ENCODE measurements around the gene GGT1.
"Not testable (repeated sequence)": the region's sequence is repeated elsewhere in the genome, so short reads cannot be mapped to it uniquely, and the experiment has no call there.

GGT1 gene

DNA sequence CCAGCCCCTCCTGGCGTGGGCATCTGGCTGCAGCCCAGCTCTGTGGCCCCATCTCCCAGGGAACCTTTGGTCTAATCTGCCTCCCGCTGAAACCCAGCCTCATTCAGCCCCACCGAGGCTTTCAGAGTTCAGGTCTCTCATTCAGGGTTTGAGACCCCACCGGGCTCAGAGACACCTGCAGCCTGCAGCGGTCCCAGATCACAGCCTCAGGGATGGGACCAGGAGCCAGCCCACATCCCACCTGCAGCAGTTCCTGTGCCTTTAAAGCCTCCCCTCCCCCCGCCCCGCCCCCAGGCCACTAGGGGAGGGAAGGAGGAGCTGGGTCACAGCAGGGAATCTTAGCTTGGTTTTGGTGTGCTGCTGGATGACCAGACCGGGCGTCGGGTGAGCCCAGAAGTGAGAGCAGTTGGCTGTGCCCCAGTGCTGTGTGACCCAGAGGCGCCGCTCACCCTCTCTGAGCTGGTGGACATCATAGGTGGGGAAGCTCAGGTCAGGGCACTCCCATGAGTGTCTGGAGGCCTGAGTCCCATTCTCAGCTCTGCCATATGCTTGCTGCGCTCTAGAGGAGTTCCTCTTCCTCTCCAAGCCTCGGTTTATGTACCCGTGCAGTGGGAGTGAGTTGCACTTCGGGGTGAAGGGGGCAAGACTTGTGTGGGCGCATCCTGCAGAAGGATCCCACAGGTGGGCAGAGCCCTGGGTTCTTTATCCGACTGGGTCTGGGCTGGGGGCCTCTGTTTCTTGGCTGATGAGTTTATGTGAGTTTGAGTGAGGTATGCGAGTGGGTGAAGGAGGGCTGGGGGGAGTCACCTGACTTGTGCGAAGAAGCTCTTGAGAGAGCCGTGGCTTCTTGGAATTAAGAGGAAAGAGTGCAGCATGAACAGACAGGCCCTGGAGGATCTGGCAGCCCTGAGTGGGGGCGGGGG, at the start of gene GGT1:
TSS of gene GGT1 (plus strand) at position 347 of the 923 bp plus-strand sequence. CDS start 7,889 bp downstream, outside the sequence.
- not testable (repeated sequence) for DNase-seq

DNA sequence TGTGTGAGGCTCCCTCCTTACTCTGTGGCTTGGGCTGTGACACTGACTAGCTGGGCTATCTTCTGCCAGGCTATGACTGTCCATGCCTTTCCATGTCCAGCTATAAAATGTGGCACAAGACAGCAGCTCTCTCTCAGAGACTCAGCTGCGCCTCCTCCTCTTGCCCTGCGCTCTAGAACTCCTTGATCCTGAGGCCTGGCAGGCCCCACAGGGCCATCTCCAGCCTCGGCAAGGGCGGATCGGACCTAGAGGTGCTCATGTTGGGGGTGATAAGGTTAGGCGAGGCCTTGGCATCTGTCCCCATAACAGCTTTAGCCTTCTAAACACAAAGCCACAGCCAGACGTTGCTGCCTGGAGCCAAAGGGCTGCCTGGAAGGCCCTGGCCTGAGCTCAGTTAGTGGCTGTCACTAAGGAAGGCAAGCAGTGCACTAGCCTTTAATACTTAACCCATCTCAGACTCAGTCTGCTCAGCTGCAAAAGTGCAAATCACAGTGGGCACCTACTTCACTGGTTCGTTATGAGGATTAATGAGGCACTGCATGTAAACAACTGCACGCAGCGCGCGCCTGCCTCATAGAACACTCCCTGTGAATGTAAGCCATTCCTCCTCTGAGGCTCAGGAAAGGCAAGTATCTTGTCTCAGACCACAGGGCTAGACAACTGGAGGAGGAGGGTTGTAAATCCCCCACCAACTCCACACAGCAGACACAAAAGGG, 49.2 kb upstream of the GGT1 start:
- DNase-seq: no peak

DNA sequence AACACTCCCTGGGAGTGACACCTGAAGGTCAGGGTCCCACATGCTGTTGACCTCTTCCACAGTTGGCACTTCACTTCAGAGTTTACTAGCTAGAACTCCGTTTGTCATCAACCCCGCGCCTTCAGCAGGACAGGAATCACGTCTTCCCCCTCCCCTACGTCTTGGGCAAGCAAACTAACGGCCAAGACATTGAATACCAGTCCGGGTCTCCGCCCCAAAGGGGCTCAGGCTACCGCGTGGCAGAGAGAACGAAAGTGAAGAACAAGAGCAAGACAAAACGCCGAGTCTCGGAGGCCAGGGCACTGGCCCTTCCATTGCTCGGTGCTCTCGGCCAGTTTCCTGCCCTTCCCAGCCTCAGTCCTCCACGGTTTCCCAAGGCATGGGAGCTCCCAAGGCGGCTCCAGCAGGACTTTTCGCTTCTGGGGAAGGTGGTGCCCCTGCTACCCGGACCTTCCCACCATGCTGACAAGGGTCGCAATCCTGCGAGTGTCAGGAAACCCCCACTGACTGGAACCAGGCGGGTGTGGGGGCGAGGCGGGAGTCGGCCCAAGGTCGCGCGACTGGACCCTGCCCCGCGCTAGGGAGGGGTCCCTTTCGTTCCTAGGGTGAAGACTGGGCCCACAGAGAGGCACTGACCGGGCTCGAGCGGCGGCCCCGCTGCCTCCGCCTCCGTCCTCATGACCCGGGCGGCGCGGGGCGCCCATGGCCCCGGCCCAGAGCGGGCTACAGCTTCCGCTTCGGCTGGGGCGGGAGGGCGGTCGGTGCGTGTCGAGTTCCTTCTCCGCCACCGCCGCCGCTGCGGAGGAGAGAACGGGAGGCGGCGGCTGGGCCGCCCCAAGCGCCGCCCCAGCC, 48.5 kb upstream of the GGT1 start, which contains the start of gene GUCD1:
TSS of gene GUCD1 (minus strand) at position 826 of the 852 bp plus-strand sequence. CDS start at position 679, 147 bp downstream.
- DNase-seq: peak; percentile 22

DNA sequence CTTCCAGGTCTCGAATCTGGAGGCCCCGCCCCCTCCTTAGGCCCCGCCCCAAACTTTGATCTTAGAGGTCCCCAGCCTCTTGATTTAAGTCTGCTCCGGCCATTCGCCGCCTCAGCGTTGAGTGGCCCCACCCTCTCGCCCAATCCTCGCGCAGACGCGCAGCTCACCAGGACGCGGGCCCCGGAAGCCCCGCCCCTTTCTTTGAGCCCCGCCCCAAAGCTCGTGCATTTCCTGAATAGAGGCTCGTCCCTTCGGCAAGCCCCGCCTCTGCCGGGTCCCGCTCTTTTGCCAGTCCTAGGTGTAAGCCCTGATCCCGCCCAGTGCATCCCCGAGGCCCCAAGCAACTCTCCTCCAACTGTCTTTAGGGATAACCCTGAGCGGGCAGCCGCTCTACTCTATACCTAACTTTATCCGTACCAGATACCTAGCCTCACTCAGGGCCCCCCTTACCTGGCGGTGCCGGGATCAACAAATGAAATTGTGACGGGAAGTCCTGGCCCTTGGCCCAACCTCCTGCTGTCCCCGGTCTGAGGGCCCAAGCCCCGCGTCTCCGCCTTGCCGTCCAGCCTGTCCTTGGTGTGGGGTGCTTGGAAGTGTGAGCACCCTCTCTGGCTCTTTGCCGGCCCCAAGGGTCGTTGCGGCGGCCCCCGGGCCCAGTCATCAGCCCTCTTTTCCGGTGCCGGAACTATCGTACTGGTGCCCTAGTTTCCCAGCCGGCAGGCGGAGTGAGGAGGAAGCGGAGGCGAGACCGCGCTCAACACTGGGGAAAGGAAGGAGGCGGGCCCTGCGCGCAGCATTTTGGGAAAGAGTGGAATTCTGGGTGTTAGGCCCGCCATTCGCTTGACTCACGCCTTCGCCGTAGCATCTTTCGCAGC, 47.6 kb upstream of the GGT1 start, which contains the start of gene SNRPD3:
TSS of gene SNRPD3 (plus strand) at position 835 of the 875 bp plus-strand sequence. CDS start 1,676 bp downstream, outside the sequence.
- DNase-seq: peak; percentile 100

DNA sequence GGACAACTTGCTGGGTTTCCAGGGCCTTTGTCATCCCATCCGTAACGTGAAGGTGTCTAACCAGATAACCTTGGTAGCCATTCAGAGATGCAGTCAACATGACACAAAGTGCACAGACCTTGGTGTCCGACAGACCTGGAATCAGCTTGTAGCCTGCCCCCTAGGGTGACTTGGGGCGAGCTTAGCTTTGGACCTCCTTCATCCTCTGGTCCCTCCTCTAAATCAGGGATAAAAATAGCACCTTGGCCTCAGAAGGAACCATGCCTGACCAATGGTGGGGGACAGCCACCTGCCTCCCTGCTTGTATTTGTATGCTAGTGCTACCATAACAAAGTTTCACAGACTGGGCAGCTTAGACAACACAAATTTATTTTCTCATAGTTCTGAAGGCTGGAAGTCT, 43.5 kb upstream of the GGT1 start:
- no peak for DNase-seq

DNA sequence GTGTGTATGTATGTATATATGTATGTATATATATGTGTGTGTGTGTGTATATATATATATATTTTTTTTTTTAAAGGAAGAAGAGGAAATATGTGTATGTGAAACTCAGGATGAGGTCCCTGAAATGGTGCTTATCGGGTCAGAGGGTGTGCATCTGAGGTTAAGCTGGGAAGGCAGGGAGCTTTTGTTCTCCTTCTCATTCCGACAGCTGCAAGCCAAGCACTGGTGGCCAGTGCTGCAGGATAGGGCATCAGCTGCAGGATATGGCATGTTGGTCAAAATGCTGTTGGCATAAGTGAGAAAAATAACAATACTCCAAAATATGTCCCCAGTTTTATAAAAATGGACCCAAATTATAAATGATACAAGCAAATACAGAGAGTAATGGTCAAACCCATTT, 39.7 kb upstream of the GGT1 start:
- DNase-seq: no peak

DNA sequence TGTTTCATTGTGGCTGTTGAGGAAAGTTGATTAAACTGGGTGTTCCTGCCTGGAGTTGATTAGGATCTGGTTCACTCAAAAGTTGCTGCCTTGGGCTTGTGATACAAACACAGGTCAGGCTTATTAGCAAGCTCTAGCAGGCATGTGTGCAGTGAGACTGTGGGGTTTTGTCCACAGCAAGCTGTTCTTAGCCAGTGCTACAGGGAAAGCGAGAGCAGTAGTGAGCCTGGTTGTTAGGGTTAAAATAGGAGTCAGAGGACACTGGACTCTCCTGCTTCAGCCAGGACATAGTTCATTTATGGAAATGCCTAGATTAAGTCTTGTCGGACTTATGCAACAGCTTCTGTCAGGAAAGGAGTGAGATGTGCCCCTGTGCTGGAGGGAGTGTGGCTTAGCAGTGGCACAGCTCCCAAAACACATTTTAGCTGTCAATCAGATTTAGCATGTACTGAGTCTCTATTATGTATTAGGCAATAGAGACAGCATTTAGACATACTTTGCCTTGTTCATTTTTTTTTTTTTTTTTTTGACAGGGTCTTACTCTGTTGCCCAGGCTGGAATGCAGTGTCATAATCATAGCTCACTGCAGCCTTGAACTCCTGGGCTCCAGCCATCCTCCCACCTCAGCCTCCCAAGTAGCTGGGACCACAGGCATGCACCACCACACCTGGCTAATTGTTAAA, 38.5 kb upstream of the GGT1 start:
- no peak for DNase-seq

DNA sequence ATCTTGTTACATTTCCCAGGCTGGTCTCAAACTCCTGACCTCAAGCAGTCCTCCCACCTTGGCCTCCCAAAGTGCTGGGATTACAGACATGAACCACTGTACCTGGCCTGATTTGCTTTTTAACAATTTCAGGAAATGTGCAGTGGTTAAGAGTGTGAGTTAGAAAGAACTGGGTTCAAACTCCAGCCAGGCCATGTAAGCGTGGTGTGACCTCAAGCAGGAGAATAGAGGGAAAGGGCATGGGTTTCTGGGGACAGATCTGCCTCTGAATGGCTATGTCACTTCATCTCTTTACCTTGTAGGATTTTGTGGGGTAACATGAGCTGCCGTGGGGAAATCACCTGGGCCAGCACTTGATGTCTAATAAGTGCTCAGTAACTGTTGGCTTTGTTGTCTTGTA, 37.9 kb upstream of the GGT1 start:
- no peak for DNase-seq

DNA sequence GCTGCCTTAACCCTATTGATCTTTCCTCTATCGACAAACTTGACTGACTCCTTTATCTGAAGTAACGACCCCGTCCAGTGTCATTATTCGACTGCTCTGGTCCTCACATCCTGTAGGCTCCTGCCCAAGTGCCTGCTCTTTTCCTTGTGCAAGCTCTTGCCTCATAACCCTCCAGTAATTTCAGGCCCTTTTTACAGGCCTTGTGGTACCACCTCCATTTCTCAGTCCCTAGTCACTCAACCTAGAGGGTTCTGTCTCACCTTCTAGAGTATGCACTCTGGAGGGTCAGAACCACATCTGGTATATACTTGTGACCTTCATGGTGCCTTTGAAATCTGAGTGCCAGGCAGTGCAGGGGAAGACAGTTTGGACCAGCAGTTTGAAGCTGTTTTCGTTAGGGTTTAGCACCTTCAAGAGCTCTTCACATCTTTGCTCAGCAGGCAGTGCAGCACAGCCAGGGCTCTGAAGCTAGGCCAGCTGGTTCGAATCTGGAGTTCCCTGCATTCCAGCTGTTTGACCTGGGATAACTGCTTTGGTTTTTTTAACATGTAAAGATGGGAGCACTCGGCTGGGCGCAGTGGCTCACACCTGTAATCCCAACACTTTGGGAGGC, 36.0 kb upstream of the GGT1 start:
- DNase-seq: no peak

DNA sequence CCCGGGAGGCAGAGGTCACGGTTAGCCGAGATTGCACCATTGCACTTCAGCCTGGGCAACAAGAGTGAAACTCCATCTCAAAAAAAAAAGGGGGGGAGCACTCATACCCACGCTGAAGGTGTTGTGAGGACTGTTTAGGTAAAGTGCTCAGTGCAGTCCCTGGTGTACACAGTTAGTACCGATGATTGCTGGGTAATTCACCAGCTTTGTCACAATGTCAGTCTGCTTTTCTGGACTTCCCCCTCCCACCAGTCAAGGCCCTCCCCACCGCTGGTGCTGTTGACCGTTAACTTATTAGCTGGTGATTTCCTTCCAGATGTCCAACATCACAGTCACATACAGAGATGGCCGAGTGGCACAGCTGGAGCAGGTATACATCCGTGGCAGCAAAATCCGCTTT, 35.3 kb upstream of the GGT1 start:
- no peak for DNase-seq

DNA sequence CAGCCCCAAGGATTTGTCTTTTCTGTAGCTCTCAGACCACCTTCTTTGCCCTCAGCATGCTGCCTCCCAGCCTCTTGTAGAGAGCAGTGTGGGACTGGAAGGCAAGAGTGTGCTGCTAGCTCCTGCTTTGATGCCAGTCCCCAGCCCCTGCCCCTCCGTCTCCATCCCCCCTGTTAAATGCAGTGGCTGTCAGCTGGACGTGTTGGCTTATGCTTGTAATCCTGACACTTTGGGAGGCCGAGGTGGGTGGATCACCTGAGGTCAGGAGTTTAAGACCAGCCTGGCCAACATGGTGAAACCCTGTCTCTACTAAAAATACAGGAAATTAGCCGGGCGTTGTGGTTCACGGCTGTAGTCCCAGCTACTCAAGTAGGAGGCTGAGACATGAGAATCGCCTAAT, 31.7 kb upstream of the GGT1 start:
- DNase-seq: no peak

DNA sequence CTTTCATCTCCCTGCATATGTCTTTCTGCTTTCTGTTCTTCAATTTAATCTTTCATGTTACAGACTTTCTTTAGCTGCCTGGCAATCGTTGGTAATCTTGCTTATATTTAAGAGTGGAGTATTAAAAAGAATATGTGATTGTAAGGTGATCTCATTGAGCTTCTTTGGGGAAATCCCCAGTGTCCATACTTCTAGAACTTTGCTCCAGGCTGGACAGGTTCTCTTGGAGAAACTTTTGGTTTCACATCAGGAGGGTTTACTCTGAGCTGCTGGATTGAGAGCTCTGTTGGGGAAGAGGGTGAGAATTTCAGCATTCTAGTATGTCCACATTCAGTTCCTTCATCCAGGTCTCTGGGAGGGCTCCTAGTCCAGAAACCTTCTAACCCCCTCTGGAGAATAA, 26.2 kb upstream of the GGT1 start:
- DNase-seq: no peak

DNA sequence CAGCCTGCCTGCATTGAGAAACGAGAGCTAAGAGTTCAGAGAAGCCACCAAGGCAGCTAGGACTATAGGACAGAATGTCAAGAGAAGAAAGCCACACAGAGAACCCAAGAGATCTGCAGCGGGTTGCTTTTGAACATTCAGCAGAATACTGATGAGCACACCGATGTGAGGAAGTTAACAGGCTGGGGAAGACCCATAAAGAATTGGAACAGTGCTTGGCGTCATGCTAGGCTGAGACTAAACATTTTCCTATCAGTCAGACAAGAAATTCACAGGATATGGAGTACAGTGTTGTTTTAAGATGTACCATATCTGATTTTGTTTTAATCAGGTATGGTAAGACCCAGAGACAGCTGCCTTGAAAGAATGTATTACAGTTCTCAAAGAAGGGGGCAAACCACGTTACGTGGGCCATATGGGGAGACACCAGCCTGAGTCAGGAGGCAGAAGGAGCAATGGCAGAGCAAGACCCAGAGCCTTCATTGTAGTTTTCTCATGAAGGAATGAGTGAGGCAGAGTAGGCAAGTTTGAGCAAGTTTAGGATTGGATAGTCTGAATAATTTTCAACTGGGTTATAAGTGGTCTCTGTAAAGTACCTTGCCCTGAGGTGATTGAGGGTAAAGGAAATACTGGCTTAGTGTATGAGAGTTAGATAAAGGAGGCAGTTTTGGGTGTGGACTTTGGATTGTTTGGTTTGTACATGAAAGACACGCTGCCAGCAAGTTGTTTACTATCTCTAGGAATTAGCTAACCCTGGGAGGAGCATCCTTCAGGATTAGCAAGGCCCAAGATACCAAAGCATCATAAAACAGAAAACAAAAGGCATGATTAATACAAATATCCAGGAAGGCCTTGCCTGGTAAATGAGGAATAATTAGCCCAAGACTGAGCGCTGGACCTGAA, 24.4 kb upstream of the GGT1 start:
- no peak for DNase-seq

DNA sequence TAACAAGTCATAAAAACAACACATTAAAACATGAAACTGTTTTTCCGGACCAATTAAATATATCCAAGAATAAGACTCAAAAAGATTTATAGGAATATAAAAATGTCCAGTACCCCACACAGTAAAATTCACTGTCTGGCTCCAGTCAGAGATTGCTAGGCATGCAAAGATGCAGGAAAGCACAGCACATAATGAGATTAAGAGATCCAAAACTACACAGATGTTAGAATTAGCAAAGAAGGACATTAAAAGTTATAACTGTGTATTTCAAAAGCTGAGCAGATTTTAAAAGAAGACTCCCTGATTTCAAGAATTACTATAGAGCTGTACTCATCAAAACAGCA, 23.8 kb upstream of the GGT1 start:
- no peak for DNase-seq

DNA sequence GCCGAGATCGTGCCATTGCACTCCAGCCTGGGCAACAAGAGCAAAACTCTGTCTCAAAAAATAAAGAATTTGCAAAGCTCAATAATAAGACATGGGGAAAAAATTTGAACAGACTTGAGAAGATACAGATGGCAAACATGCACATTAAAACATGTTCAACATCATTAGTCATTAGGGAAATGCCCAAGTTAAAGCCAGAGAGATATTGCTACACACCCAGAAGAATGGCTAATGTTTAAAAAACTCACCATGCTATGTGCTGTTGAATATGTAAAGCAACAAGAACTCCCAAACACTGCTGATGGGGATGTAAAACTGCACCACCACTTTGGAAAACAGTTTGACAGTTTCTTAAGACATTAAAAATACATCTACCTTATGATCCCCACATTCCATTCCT, 22.7 kb upstream of the GGT1 start:
- no peak for DNase-seq

DNA sequence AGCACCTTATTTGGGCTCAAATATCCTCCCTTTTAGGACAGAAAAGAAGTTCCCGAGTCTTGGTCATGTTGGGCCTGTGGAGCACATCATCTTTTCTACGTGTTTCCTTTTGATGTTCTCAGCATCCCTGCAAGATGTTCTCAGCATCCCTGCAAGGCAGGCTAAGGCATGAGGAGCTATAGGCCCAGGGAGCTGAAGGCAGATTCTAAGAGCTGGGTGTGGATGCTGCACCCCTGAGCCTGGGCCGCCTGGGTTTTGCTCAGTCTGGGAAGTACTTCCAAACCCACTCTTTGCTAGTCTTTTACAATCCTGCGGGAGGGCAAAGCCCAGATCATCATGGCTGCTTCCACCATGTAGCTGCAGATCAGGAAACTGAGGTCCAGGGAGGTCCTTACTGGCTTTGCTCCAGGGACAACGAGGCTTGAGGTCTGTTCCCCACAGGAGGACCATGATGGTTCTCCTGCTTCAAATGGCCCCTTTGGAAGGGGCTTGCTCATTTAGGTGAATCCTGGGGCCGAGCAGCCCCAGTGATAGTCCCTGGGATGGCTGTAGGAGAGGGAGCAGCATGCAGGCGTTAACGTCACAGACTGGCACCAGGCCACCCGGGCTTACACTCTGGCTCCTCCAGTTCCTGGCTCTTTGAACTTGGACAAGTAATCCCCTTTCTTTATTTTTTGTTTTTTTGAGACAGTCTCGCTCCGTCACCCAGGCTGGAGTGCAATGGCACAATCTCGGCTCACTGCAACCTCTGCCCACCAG, 20.8 kb upstream of the GGT1 start:
- no peak for DNase-seq

DNA sequence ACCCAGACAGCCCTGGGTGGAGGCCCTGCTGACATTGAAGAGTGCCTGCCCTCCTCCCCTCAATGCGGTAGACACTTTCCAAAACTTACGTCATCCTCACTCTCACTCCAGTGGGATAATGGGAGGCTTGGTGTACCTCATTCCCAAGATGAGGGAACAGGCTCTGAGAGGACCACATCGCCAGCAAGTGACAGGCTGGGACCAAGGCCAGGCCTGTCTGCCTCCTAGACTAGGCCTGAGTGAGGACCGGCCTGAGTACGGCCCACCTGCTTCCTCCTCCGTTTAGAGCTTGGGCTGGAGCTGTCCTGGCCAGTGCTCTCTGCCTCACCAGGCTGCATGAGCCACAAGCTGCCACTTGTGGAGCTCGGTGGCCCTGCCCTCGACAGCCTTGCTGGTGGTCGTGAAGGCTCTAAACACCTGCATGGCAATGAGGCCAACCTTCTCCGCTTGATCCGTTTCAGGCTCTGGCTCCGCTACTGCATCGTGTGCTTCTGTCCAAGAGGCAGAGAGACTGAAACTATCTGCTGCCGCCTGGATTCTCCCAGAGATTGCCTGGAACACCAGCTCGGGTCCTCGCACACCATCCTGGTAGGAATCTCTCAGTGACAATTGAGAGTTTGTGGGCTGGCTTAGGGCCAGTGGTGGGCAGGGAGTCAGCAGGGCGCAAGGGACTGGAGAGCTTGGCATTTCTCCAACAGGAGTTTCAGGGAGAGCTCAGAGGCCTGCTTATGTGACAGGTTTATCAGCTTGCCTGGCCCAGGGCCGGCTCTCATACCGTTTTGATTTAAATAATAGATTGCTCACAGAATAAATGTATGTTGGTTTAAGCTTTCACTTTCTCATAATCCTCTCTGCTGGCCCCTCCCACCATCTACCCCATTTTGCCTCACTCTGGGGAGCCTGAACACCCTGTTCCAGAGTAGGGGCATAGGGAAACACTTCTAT, 19.5 kb upstream of the GGT1 start:
- no peak for DNase-seq
